Adipose tissue (tissue), 3 donors: ENCODE measurements around the gene EDAR. TPM values are rescaled to one million over a fixed set of nuclear protein-coding genes. Genes with fewer than 3 reads are reported as not detected.

Experiments
- H3K27ac ChIP-seq: one replicate; pipeline ENCODE4 v1.5.1; 2013; ENCODE audit warnings: low read depth, low read length
- WGBS, 3 donors: extraction: QIAGEN DNeasy Blood & Tissue Kit; methylation state at CpG; one replicate each; pipeline ENCODE4 v1.1.7; 2013; 5-methylcytosine and 5-hydroxymethylcytosine counted together
- polyA plus RNA-seq, 3 donors: library from polyadenylated mRNA; stranded (reverse); fragments of 200-250 nt; gene quantifications; one replicate each; pipeline ENCODE4 v1.2.3, GENCODE V29; 2013
- donor health status: healthy with polysubstance abuse.
- donor health status: Bipolar disorder and iron deficiency.
- donor health status: healthy.

Gene EDAR
- polyA plus RNA-seq, 3 donors = 0.03 to 0.12 TPM; not detected in 1

GRCh38 chr2:108933691-108934117 lies 55.3 kb downstream of the EDAR start:
- no peak overlapping the region for H3K27ac ChIP-seq
- WGBS, 3 donors = 67 to 81% (median 77%) methylated on average over 11 of the region's 11 CpGs

DNA sequence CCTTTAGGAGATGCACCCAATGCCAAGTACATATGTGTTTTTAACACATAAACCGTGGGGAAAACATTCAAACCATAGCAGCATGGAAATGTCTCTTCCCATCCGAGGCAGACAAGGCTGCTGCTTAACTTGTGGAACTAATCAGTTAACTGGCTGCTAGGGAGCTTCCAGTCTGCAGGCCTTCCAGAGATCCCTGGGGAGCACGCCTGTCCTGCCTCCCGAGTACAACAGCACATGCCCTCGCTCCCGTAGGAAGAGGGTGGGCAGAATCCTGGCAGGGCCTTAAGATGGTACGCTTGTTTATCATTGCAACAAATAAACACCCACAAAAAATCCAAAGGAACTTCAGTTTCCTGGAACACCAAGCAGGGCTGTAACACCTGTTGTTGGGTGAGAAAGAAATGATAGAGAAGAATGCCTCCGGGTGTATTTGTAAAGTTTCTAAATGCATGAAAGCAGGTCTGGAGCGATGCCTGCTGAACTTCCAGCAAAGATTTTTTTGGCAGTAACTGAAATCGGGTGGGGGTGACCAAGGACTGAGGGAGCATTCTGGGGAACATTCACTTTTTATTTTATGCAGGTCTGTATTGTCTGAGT lies 56.2 kb downstream of the EDAR start:
- H3K27ac ChIP-seq = no peak overlapping the region
- 51 to 63% (median 62%) methylated on average over 10 of the region's 10 CpGs for WGBS, 3 donors

DNA sequence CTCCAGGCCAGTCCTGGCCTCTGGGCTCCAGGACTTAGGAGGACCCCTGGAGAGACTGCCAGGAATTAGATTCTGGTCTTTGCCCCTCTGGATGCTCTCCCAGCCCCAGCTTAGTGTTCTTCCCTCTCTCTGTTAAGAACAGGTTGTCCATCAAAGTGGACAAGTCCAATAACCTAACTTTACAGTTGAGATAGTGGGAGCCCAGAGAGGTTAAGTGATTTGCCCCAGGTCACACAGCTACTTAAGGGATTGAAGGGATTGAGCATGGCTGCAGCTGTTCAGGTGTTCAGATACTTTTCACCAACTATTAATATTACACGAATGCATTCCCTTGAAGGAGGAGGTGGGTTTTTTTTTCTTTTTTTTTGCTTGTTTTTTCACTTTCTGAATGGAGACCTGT lies 57.6 kb downstream of the EDAR start:
- no peak overlapping the region for H3K27ac ChIP-seq
- 80 to 96% (median 87%) methylated on average over 1 of the region's 1 CpG for WGBS, 3 donors

- H3K27ac ChIP-seq = no peak overlapping the region
- WGBS, 3 donors = 87 to 95% (median 92%) methylated on average over 16 to 17 of the region's 17 CpGs
These were observed 59.1 kb downstream of the EDAR start for GRCh38 chr2:108929807-108930425.

DNA sequence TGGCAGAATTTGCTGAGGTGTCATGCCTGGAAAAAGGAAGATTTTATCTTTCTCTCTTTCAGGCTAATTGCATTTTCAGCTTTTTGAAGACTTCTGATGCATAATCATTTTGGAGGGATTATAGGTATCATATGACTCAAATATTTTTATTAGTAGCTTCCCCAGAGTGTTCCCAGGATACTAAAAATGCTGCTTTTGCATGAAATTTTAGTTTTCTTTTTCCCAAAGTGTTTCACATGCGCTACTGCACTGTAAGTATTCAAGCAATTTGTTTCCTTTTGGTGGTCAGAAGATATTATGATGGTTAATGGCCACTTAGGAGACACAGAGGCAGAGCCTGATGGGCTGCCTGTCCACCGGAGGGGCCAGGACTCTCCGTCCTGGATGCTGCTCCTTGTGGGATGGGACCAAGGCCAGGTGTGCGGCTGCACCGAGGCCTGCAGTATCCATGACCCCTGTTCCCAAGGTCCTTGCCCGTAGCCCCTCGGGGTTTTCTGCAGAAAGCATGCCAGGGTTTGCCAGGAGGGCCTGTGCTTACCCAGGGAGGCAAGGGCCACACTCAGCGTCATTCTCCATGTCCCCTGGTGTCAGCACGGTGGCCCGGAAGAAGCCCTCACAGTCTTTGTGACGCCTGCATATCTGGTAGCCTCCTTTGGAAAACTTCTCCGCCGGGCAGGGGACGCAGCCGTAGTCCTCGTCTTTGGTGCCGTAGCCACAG lies 60.2 kb downstream of the EDAR start:
- no peak overlapping the region for H3K27ac ChIP-seq
- 83 to 91% (median 90%) methylated on average over 17 of the region's 17 CpGs for WGBS, 3 donors

- no peak overlapping the region for H3K27ac ChIP-seq
- WGBS, 3 donors = 73 to 84% (median 82%) methylated on average over 8 of the region's 8 CpGs
These were observed 60.9 kb downstream of the EDAR start for GRCh38 chr2:108927936-108928659.

DNA sequence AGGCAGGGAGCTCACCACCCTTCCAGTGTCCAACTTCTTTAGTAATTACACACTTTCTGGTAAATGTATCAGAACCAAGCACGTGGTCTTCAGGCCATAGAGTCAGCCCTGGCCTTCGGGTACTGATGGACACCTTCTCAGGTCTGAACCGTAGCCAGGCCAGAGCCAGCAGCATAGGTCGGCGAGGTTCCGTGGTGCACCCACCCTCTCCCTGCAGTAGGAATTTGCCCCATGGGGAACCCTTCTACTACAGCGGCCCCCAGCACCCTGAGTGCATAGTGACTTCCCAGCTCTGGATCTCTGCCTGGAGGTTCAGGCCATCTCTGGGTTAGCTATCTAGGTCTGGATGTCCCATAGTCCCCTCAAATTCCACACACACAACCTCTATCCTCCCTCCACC lies 61.6 kb downstream of the EDAR start:
- WGBS, 3 donors = 82 to 90% (median 84%) methylated on average over 7 of the region's 7 CpGs

DNA sequence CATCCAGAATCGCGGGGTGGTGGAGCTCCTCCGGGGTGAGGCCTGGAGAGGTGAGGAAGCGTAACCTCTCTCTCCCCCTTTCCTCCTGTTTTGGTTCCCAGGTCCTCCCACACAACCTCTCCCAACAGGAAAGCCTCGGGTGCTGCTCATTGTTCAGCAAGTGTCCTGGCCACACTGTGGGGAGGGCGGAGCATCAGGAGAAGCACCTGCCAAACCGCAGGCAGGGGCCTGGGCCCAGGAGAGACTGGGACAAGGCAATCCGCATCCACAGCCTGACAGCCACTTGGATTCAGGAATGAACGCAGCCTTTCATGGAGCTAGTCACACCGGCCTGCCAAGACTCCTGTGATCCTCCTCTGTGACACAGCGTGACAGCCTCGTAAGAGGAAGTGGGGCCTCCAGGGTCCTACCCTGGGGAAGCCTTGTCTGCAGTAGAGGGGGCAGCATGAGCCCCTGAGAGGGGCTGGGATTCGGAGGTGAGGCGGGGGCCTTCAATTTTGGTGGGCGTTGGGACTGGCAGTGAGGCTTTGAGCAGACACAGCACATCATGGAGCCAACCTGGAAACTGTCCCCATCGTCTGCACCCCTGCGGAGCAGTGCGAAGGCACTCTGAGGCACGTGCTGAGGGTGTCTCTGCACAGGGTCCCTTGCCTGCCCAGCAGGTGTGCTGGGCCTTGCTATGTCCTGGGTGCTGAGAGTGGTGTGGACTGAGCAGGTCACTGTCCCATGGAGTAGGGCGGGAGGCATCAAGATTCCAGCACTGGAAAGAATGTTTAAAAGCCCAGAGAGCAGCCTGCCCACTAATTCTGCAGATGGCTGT lies 62.2 kb downstream of the EDAR start:
- WGBS, 3 donors = 69 to 82% (median 78%) methylated on average over 20 of the region's 20 CpGs
- H3K27ac ChIP-seq = no peak overlapping the region

More for the DNA sequence above, 61.6 kb downstream of the EDAR start:
- H3K27ac ChIP-seq = no peak overlapping the region

- H3K27ac ChIP-seq = no peak overlapping the region
- 82 to 88% (median 82%) methylated on average over 8 of the region's 8 CpGs for WGBS, 3 donors
These were observed 63.3 kb downstream of the EDAR start for GRCh38 chr2:108925735-108926134.

DNA sequence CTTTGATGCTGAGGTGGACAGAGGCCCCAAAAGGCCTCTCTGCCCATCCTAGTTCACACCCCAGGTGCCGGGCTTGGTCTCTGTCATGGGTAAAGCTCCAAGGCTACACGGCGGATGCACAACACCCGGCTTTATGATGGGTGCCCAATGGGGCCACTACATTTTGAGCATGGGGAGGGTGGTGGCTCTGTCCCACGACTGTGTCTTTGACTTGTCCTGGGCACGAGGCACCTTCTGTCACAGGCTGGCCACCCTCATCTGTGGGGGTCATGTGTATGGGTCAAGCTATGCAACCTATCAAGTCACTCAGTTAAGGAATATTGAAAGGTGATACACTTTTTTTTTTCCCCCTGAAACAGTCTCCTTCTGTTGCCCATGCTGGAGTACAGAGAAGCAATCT lies 63.7 kb downstream of the EDAR start:
- 87 to 97% (median 94%) methylated on average over 6 of the region's 6 CpGs for WGBS, 3 donors
- H3K27ac ChIP-seq = no peak overlapping the region

GRCh38 chr2:108924580-108925251 lies 64.3 kb downstream of the EDAR start:
- no peak overlapping the region for H3K27ac ChIP-seq
- WGBS, 3 donors = 71 to 87% (median 83%) methylated on average over 14 of the region's 14 CpGs

DNA sequence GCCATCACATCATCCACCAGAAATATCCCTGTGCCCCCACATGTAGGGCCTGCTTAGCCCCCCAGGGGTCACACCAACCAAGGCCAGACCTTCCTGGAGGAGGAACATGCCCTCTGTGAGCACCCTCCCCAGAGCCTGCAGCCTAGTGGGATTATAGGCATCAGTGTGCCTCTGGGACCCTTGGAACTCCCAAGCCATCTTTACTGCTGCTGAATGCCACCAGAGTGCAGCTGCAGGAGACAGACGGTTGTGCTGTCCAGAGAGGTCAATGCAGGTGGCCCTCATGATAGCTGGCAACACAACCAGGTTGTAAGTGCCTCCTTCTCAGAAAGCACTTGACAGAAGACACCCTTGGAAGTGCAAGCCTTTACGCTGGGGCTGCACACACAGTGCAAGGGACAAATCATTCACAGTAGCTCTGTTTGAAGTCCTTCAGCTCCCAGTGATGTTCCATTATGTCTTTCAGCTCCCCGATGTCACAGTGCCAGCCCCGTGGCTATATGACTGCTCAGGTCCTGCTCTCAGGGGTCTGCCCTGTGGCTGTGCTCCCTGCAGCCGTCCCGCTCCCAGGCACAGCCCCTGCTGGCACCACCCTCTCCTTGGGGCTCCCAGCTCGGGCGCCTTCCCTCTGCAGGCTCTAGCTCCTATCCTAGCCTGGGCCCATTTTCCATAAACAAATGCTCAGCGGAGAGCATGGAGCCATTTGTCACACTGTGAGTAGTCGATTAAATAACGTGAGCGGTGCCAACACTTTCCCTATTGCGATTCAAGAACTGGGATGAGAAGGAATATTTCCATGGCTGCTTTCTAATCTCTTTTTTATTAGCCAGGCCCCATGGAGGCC lies 65.1 kb downstream of the EDAR start:
- WGBS, 3 donors = 73 to 85% (median 84%) methylated on average over 13 of the region's 13 CpGs
- no peak overlapping the region for H3K27ac ChIP-seq

GRCh38 chr2:108923019-108923700 lies 65.9 kb downstream of the EDAR start:
- no peak overlapping the region for H3K27ac ChIP-seq
- 59 to 81% (median 78%) methylated on average over 12 of the region's 12 CpGs for WGBS, 3 donors

- no peak overlapping the region for H3K27ac ChIP-seq
- 71 to 82% (median 78%) methylated on average over 11 of the region's 11 CpGs for WGBS, 3 donors
These were observed 66.7 kb downstream of the EDAR start for GRCh38 chr2:108922141-108922915.

DNA sequence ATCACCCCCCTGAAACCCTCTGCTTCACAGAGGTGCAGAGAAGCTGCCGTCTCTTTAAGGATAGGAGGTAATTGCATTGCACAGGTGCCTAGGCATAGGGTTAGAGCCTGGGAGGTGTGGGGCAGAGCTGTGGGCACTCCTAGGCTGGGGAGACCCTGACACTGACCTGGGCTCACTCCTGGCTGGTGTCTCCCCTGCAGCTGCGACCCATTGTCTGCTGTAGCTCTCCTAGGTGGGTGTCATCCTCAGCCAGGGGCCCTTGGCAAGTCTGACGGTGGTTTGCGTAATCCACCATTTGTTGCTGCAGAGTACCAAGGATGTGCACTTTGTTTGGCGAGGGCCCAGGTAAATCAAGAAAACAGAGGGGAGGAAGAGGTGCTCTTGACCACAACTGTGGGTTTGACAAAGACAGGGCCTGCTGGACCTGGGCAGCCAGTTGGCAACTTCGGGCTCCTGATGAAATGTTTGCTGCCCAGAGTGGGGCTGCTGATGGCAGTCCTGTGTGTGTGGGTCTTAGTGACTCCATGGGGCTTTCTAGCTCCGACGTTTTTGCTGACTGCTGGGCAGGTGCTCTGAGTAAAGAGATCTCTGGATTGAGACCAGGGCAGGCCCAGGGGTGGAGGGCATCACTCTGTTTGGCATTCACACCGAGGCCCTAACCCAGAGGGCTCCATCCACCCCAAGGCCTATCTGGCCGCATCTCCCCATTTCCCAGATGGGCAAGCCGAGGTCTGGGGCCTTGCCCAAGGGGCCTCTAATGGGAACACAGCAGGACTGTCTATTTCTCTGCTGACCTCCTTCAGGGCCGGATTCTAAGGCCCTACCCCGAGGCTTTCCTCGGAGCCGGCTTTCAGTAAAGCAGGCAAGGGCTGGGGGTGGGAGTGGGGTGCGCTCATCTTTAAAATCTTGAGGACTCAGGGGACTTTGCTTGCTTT lies 67.7 kb downstream of the EDAR start:
- WGBS, 3 donors = 79 to 87% (median 83%) methylated on average over 16 of the region's 16 CpGs
- H3K27ac ChIP-seq = no peak overlapping the region
